Measurements from ENCODE around the gene TNS1. TPM values are rescaled to one million over a fixed set of nuclear protein-coding genes. Genes with fewer than 3 reads are reported as not detected.

TNS1 gene
- total RNA-seq, 1 donor: 48.9 TPM

DNA sequence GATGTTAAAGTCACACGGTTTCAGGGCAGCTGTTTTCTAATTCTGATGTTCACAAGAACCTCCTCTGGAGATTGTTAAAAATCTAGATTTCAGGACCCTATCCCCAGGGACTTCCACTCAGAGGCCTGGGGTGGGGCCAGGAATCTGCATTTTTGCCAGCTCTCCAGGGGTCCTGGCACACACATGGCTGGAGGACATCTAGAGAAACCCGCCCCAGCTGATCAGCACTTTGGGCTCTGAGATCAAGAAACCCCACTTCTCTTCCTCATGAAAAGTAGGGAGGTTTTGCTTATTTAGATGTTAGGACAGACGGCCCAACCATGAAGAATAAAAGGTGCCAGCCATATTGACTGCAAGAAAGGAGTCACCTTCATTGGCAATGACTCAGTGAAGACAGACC lies 148.8 kb downstream of the TNS1 start:
- Histone ChIP-seq H3K4me2 (ENCODE audit: insufficient read depth, low read length) (no peak overlapping the region), H3K4me3 (ENCODE audit: insufficient read depth, low read length) (no peak overlapping the region), H3K36me3 (ENCODE audit: insufficient read depth, low read length) (peaks cover 42% of the 10 kb centered on the region), H3K27ac (ENCODE audit: low read depth, low read length) (no peak overlapping the region), H3K27me3 (ENCODE audit: insufficient read depth, low read length) (no peaks in the 10 kb centered on the region), H3K79me2 (ENCODE audit: insufficient read depth, low read length) (peaks cover 9% of the 10 kb centered on the region), H3K9me3 (ENCODE audit: low read depth, low read length) (no peaks in the 10 kb centered on the region), H2AFZ (ENCODE audit: low read length) (no peak overlapping the region), H3K4me1 (ENCODE audit: insufficient read depth, low read length) (peaks cover 53% of the 10 kb centered on the region), H4K20me1 (ENCODE audit: insufficient read depth, low read length) (peaks cover 57% of the 10 kb centered on the region)
- no peak for DNase-seq (ENCODE audit: insufficient read length, low spot score, missing footprints)
- TF ChIP-seq, protein P1, sequence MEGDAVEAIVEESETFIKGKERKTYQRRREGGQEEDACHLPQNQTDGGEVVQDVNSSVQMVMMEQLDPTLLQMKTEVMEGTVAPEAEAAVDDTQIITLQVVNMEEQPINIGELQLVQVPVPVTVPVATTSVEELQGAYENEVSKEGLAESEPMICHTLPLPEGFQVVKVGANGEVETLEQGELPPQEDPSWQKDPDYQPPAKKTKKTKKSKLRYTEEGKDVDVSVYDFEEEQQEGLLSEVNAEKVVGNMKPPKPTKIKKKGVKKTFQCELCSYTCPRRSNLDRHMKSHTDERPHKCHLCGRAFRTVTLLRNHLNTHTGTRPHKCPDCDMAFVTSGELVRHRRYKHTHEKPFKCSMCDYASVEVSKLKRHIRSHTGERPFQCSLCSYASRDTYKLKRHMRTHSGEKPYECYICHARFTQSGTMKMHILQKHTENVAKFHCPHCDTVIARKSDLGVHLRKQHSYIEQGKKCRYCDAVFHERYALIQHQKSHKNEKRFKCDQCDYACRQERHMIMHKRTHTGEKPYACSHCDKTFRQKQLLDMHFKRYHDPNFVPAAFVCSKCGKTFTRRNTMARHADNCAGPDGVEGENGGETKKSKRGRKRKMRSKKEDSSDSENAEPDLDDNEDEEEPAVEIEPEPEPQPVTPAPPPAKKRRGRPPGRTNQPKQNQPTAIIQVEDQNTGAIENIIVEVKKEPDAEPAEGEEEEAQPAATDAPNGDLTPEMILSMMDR (IDR thresholded peaks at IDR 0.05; ENCODE audit: extremely low read depth, low read depth, low read length): no peak

DNA sequence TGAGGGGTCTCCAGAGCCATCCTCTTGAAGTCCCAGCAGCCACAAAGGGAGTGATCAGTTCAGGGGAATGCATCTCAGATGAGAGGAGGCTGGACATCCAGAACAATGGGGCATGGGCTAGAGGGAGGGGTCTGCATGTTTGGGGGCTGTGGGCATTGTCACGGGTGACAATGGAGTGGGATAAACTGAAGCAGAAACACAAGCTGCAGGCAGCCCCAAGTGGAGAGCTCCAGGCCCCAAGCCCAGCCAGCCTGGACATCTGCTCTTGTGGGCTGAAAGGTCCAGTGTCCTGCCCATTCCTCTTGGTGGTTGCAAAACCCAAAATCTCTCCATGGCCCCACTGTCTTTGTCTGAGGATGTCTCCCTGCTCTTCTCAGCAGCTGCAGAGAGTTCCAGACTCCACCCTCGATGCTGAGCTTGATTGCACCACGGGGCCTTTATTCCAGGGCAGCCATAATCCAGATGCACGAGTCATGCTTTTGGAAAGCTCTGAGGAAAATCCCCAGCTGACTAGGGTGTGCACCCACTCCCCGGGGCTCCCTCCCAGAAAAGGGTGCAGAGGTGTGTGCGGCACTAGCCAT lies 149.4 kb downstream of the TNS1 start:
- peak; percentile 87 for DNase-seq (ENCODE audit: insufficient read length, low spot score, missing footprints)
- no peak overlapping the region for H3K27ac ChIP-seq (ENCODE audit: low read depth, low read length)
- H3K36me3 ChIP-seq (ENCODE audit: insufficient read depth, low read length): peaks cover 47% of the 10 kb centered on the region
- no peaks in the 10 kb centered on the region for H3K9me3 ChIP-seq (ENCODE audit: low read depth, low read length)
- TF ChIP-seq, protein P1 (IDR thresholded peaks at IDR 0.05; ENCODE audit: extremely low read depth, low read depth, low read length): no peak
- peaks cover 57% of the 10 kb centered on the region for H4K20me1 ChIP-seq (ENCODE audit: insufficient read depth, low read length)
- peaks cover 53% of the 10 kb centered on the region for H3K4me1 ChIP-seq (ENCODE audit: insufficient read depth, low read length)
- H3K4me3 ChIP-seq (ENCODE audit: insufficient read depth, low read length): no peak overlapping the region
- H2AFZ ChIP-seq (ENCODE audit: low read length): no peak overlapping the region
- no peaks in the 10 kb centered on the region for H3K27me3 ChIP-seq (ENCODE audit: insufficient read depth, low read length)
- no peak overlapping the region for H3K4me2 ChIP-seq (ENCODE audit: insufficient read depth, low read length)
- peaks cover 9% of the 10 kb centered on the region for H3K79me2 ChIP-seq (ENCODE audit: insufficient read depth, low read length)

DNA sequence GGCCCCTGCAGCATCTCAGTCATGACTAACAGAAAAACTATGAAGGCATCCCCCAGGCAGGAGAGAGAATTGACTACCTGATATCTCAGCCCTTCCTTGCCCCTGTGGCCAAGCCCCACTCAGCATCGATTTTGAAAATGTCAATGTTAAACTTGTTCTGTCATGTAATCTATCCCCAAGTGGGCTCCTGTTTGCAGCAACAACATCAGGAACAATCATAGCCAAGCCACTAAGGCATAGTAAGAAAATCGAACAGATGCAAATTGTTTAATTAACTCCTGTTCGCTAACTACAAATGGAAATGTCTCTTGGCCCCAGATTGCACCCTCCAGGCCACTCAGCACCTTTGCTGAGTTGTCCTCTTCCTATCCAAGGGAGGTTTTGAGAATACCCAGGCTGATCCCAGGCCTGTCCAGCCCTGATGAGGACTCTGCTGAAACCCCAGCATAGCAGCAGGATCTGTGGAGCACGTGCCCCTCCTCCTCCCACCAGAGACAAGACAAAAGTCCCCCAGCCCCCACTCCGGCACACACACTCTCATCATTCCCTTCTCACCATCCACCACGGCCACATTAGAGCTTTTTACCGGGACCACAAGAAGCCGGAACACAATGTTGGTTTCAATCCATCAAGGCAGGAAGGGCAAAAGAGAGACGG lies 150.1 kb downstream of the TNS1 start:
- Histone ChIP-seq H3K36me3 (ENCODE audit: insufficient read depth, low read length) (peaks cover 54% of the 10 kb centered on the region), H3K79me2 (ENCODE audit: insufficient read depth, low read length) (peaks cover 9% of the 10 kb centered on the region), H3K4me3 (ENCODE audit: insufficient read depth, low read length) (no peak overlapping the region), H3K4me2 (ENCODE audit: insufficient read depth, low read length) (no peak overlapping the region), H2AFZ (ENCODE audit: low read length) (no peak overlapping the region), H3K9me3 (ENCODE audit: low read depth, low read length) (no peaks in the 10 kb centered on the region), H4K20me1 (ENCODE audit: insufficient read depth, low read length) (peaks cover 50% of the 10 kb centered on the region), H3K27me3 (ENCODE audit: insufficient read depth, low read length) (no peaks in the 10 kb centered on the region), H3K4me1 (ENCODE audit: insufficient read depth, low read length) (peaks cover 46% of the 10 kb centered on the region), H3K27ac (ENCODE audit: low read depth, low read length) (no peak overlapping the region)
- TF ChIP-seq, protein P1 (IDR thresholded peaks at IDR 0.05; ENCODE audit: extremely low read depth, low read depth, low read length): no peak
- DNase-seq (ENCODE audit: insufficient read length, low spot score, missing footprints): peak; percentile 58

DNA sequence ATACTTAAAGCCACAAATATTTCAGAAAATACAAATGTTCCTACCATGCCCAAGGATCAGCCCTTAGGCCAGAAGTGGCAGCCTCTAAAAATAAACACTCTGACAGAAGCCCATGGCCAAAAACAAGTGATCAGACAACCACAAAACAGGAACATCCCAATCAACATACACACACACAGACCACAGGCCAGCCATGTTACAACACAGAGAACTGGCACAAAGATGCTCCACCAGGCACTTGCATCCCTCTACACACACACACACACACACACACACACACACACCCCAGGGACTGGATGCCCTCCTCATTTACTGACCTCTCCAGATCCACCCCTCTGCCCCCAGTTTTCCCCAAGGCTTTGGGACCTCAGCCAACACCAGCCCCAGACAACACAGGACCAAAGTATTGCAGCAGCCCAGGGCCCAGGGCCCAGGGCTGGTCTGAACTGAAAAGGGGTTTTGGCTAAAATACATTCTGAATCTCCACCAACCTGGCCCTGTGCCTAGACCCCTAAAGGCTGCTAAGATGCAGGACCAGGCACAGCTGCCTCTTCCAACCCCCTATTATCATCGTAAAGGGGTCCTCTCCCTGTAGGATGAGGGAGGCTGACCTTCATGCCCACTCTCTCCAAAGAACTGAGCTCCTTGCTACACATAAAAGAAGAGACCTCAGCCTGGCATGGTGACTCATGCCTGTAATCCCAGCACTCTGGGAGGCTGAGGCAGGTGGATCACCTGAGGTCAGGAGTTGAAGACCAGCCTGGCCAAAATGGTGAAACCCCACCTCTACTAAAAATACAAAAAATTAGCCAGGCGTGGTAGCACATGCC lies 151.4 kb downstream of the TNS1 start:
- H3K4me2 ChIP-seq (ENCODE audit: insufficient read depth, low read length): peak overlapping the region; percentile 49
- peak; percentile 80 for DNase-seq (ENCODE audit: insufficient read length, low spot score, missing footprints)
- H3K79me2 ChIP-seq (ENCODE audit: insufficient read depth, low read length): peaks cover 7% of the 10 kb centered on the region
- H2AFZ ChIP-seq (ENCODE audit: low read length): no peak overlapping the region
- H4K20me1 ChIP-seq (ENCODE audit: insufficient read depth, low read length): peaks cover 45% of the 10 kb centered on the region
- H3K36me3 ChIP-seq (ENCODE audit: insufficient read depth, low read length): peaks cover 56% of the 10 kb centered on the region
- H3K4me1 ChIP-seq (ENCODE audit: insufficient read depth, low read length): peaks cover 44% of the 10 kb centered on the region
- no peak overlapping the region for H3K4me3 ChIP-seq (ENCODE audit: insufficient read depth, low read length)
- no peaks in the 10 kb centered on the region for H3K27me3 ChIP-seq (ENCODE audit: insufficient read depth, low read length)
- TF ChIP-seq, protein P1 (IDR thresholded peaks at IDR 0.05; ENCODE audit: extremely low read depth, low read depth, low read length): no peak
- peak overlapping the region; percentile 57 for H3K27ac ChIP-seq (ENCODE audit: low read depth, low read length)
- H3K9me3 ChIP-seq (ENCODE audit: low read depth, low read length): no peaks in the 10 kb centered on the region
